BLaER1 treated with 17β-estradiol and CSF1 and Interleukin-3, amounts not matched to agents 10 nM and 100 nM (cell line): Measurements from ENCODE around the gene SOX3.

Experiments
- H3K27ac ChIP-seq, 11 experiments: shearing (Covaris generic); formaldehyde crosslinking; 2 replicates each; pipeline ENCODE4 v1.8.1; 2022
- H3K27me3 ChIP-seq, 11 experiments: shearing (Covaris generic); formaldehyde crosslinking; 2 replicates each; pipeline ENCODE4 v1.8.1; 2022
- H3K36me3 ChIP-seq, 11 experiments: shearing (Covaris generic); formaldehyde crosslinking; 2 replicates each; pipeline ENCODE4 v1.8.1; 2022
- H3K4me1 ChIP-seq, 10 experiments: shearing (Covaris generic); formaldehyde crosslinking; 2 replicates each; pipeline ENCODE4 v1.8.1; 2022
- H3K4me2 ChIP-seq, 11 experiments: shearing (Covaris generic); formaldehyde crosslinking; 2 replicates each; pipeline ENCODE4 v1.8.1; 2022
- H3K4me3 ChIP-seq, 10 experiments: shearing (Covaris generic); formaldehyde crosslinking; 2 replicates each; pipeline ENCODE4 v1.8.1; 2022
- H3K9ac ChIP-seq, 11 experiments: shearing (Covaris generic); formaldehyde crosslinking; 2 replicates each; pipeline ENCODE4 v1.8.1; 2022
- H3K9me3 ChIP-seq, 11 experiments: shearing (Covaris generic); formaldehyde crosslinking; replicated peaks in 1 of 11; 2 replicates each; pipeline ENCODE4 v1.8.1; 2022
- H4K20me1 ChIP-seq, 11 experiments: shearing (Covaris generic); formaldehyde crosslinking; 2 replicates each; pipeline ENCODE4 v1.8.1; 2022
- Cebpa-rat ChIP-seq, 11 experiments: shearing (Covaris generic); IDR thresholded peaks; 2 replicates each; pipeline ENCODE4 v1.8.1; 2022

SOX3 gene

DNA sequence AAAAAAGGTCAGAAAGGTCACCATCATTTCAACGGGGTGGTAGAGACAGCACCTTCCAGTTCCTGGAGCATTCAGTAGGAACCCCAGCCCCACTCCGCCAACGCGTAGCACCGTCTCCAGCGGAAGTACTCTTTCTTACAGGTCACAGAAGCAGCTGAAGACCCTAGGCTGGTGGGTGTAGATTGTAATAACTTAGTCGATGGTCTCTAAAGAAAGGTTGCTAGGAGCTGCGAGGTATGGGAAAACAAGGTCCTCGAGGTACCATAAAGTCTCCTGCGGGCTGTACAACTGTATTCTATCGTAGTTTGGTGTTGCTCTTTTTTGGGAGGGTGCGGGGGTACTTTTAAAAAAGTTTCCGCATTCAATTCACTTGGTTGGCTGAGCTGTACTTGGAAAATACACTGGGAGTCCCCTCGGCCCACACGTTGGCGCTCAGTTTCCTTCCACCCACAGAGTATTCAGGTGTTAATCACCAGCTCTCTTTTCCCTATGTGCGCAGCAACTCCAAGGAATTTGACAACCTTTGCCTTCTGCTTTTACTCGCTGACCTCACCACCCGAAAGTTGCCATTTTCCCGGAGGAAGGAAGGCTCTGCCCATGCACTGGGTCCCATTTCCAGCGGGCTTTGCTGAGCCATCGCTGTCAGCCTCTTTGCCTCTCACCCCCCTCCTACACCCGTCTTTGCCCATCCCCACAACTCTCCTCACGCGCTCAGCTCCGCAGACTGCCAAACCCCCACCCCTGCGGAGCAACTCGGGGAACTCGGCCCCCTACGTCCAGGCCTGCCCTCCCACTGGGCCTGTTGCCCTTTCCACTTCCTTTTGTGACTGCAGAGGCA, 4.8 kb upstream of the SOX3 start:
- peaks cover 37 to 72% (median 58%) of the 10 kb centered on the region in 11 experiments for H3K27me3 ChIP-seq
- no peak overlapping the region for H3K4me3 ChIP-seq
- H3K4me2 ChIP-seq, result no peak overlapping the region

DNA sequence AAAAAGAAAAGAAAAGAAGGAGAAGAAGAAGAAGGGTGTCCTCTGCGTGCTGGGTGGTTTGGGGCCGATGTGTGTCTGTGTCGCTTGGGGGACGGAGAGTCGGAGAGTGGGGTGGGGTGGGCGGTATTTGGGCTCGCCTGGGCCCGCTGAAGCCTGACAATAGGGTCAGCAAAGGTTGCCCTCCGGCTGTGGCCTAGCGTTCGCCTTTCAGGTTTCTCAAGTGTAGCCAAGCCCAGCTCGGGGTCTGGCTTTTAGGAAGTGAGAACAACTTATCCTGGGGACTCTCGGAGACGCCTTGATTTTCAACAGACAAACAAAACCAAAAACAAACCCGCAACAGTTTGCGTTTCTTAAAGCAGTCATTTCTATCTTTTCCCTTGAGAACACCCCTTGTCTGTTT, 4.1 kb upstream of the SOX3 start:
- H4K20me1 ChIP-seq, result 0 out of 22 replicates have a peak, but pooled peaks cover 0 to 8% (median 0%) of the 10 kb centered on the region in 11 experiments
- no peak overlapping the region for H3K4me2 ChIP-seq
- H3K4me3 ChIP-seq, result no peak overlapping the region
- H3K27me3 ChIP-seq, result peaks cover 30 to 65% (median 51%) of the 10 kb centered on the region in 11 experiments; a peak in 21 of 22 replicates
- no peaks in the 10 kb centered on the region for H3K4me1 ChIP-seq
- H3K27ac ChIP-seq, result no peak overlapping the region
- H3K9ac ChIP-seq, result no peak overlapping the region
- H3K36me3 ChIP-seq, result no peaks in the 10 kb centered on the region
- TF ChIP-seq Cebpa-rat (IDR thresholded peaks at IDR 0.05), result no peak
- H3K9me3 ChIP-seq, result peaks cover 44 to 74% (median 66%) of the 10 kb centered on the region in 11 experiments

More for the DNA sequence above, 4.8 kb upstream of the SOX3 start:
- H3K4me1 ChIP-seq, result no peaks in the 10 kb centered on the region
- TF ChIP-seq Cebpa-rat (IDR thresholded peaks at IDR 0.05), result no peak
- 0 out of 22 replicates have a peak, but pooled peaks cover 0 to 8% (median 0%) of the 10 kb centered on the region in 11 experiments for H4K20me1 ChIP-seq
- no peak overlapping the region for H3K9ac ChIP-seq
- no peak overlapping the region for H3K27ac ChIP-seq
- no peaks in the 10 kb centered on the region for H3K36me3 ChIP-seq
- H3K9me3 ChIP-seq, result peaks cover 37 to 67% (median 59%) of the 10 kb centered on the region in 11 experiments

DNA sequence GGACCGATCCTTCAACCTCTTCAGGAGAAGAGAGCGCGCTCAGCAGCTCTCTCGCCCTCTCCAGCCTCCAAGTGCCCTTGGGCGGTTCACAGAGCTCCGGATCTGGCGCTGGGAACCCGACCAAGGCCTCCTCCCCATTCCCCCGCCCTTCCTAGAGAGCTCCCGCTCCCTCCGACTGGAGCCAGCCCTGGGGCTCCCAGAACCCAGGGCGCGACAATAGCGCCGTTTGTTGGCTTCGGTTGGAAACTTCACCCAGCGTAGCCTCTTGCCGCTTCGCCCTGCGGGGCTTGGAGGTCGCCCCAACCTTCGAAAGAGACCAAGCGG, 3.1 kb upstream of the SOX3 start:
- Histone ChIP-seq H3K4me2 (no peak overlapping the region), H3K27me3 (peaks cover 20 to 54% (median 40%) of the 10 kb centered on the region in 11 experiments; a peak in 21 of 22 replicates), H3K4me3 (no peak overlapping the region), H3K9me3 (peaks cover 53 to 82% (median 75%) of the 10 kb centered on the region in 11 experiments), H3K27ac (no peak overlapping the region), H4K20me1 (0 out of 22 replicates have a peak, but pooled peaks cover 0 to 8% (median 0%) of the 10 kb centered on the region in 11 experiments), H3K36me3 (no peaks in the 10 kb centered on the region), H3K9ac (no peak overlapping the region), H3K4me1 (no peaks in the 10 kb centered on the region)
- TF ChIP-seq Cebpa-rat (IDR thresholded peaks at IDR 0.05), result no peak

DNA sequence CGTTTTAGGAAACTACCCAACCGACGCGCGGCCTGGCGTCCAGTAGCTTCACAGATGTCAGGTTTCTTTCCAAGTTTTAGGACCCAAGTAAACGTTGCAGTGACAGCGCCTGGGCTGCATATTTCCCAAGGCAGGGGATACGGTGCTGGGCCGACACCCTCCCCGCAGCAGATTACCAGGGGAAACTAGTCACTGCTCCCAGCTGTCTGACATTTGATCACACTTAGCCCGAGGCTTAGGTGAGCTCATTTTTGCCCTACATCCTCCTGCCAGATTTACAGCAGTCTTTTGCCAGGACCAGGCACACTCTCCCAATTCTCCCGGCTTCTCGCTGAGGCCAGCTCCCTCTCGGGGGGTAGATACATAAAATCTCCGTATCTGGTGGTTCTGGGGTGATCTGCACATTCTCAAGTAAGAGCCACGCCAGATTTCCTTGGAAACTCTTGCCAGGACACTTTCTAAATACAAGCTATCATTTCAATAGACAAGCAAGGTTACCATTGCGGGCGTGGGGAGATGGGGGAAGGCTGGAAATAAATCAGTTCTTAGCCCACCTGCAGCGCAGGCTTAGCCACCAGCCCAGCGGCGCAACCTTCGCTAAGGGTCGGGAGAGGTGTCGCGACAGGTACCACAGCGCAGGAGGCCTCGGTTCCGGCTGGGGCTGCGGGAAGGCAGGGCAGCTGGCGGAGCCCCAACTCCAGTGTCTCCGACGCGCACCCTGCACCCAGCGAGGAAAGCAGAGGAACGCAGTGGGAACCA, 2.5 kb upstream of the SOX3 start:
- H3K9me3 ChIP-seq, result peaks cover 58 to 88% (median 80%) of the 10 kb centered on the region in 11 experiments
- H3K27ac ChIP-seq, result no peak overlapping the region
- no peak overlapping the region for H3K9ac ChIP-seq
- H3K4me1 ChIP-seq, result no peaks in the 10 kb centered on the region
- H3K4me2 ChIP-seq, result no peak overlapping the region
- no peaks in the 10 kb centered on the region for H3K36me3 ChIP-seq
- 0 out of 22 replicates have a peak, but pooled peaks cover 0 to 8% (median 0%) of the 10 kb centered on the region in 11 experiments for H4K20me1 ChIP-seq
- no peak overlapping the region for H3K4me3 ChIP-seq
- peaks cover 15 to 51% (median 37%) of the 10 kb centered on the region in 11 experiments; a peak in 21 of 22 replicates for H3K27me3 ChIP-seq
- no peak for TF ChIP-seq Cebpa-rat (IDR thresholded peaks at IDR 0.05)

DNA sequence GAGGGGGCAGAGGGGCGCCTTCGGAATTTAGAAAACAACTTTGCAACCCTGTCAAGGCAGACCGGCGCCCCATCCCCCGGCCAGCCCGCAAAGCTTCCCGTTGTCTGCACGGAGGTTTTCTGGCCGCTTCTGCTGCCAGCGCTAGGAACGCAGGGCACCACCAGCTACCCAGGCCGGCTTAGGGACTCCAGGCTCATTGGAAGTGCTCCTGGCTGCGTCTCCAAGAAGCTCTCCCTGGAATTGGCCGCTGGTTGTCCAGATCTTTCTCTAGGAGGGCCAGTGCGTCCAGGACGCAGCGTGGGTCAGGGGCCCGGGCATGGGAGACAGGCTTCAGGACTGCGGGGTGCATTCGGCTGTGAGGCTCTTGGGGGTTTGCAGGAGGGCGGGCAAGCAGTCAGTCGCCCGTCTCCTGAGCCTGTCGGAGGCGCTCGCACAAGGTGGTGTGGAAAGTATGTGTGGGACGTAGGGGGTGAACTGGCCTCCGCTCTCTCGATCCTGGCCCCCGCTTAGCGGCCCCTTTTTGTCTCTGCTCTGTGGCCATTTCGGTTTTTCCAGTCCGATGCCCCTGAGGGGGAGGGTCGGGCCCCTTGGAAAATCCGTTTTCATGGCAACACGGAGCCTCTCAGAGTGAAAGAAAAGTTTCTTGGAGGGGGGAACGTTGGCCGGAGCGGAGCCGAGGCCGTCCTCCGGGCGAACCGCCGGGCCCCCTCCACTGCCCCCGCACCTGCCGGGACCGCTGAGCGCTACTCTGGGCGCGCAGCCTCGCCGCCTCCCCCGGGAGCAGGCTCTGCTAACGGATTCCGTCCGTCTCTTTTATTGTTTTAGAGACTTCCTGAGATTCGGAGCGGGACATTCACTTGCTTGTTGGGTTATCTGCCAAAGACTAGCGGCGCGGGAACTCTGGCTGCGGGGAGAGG, 810 bp upstream of the SOX3 start:
- Histone ChIP-seq H3K36me3 (no peaks in the 10 kb centered on the region), H3K4me1 (no peaks in the 10 kb centered on the region), H3K4me3 (no peak overlapping the region), H3K9ac (no peak overlapping the region), H3K27ac (no peak overlapping the region), H3K27me3 (peaks cover 8 to 48% (median 35%) of the 10 kb centered on the region in 11 experiments), H3K4me2 (no peak overlapping the region), H4K20me1 (0 out of 22 replicates have a peak, but pooled peaks cover 0 to 2% (median 0%) of the 10 kb centered on the region in 11 experiments), H3K9me3 (peaks cover 58 to 93% (median 82%) of the 10 kb centered on the region in 11 experiments)
- no peak for TF ChIP-seq Cebpa-rat (IDR thresholded peaks at IDR 0.05)

DNA sequence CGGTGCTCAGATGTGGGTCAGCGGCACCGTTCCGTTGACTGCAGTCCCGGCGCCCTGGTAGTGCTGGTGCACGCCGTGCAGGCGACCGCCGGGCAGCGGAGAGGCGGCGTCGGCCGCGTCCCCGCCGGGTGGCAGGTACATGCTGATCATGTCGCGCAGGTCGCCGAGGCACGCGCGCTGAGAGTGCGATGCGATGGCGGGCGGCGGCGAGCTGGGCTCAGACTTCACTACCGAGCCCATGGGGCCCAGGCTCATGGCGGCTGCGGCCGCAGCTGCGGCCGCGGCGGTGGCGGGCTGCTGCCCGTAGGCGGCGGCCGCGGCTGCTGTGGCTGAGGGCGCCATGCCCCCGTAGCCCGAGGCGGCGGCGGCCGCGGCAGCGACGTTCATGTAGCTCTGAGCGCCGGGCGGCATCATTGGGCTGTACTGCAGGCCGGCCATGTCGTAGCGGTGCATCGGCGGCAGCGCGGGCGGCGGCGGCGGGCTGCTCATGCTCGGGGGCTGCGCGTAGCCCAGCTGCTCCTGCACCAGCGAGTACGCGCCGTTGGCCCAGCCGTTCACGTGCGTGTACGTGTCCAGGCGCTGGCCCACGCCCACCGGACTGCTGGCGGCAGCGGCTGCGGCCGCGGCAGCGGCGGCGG, 1.0 kb downstream of the SOX3 start:
- Histone ChIP-seq H3K27ac (no peak overlapping the region), H3K4me2 (no peak overlapping the region), H3K27me3 (peaks cover 26 to 54% (median 39%) of the 10 kb centered on the region in 11 experiments), H4K20me1 (no peaks in the 10 kb centered on the region; a peak in 1 of 22 replicates), H3K4me1 (no peaks in the 10 kb centered on the region), H3K36me3 (no peaks in the 10 kb centered on the region), H3K9ac (no peak overlapping the region), H3K4me3 (no peak overlapping the region), H3K9me3 (peaks cover 58 to 77% (median 67%) of the 10 kb centered on the region in 11 experiments)
- TF ChIP-seq Cebpa-rat (IDR thresholded peaks at IDR 0.05), result no peak

DNA sequence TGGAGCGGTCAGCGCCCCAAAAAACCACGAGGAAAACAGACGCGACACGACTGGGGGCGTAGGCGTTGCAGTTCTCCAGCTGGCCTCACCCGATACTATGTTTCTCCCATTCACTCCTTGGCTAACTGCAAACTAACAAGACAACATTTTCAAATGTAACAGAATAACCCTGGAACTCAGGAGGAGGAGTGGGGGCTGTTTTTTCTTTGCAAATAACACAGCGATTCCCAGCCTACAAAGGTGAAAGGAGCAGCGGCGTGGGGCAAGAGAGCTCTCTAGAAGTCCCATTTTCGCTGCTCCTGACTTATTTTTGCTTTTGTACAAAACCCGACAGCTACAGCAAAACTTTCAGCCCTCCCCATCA, 1.6 kb downstream of the SOX3 start:
- Histone ChIP-seq H3K9me3 (peaks cover 56 to 72% (median 62%) of the 10 kb centered on the region in 11 experiments), H4K20me1 (no peaks in the 10 kb centered on the region; a peak in 1 of 22 replicates), H3K36me3 (no peaks in the 10 kb centered on the region), H3K4me1 (no peaks in the 10 kb centered on the region), H3K4me3 (no peak overlapping the region), H3K9ac (no peak overlapping the region), H3K27me3 (peaks cover 32 to 55% (median 45%) of the 10 kb centered on the region in 11 experiments), H3K27ac (no peak overlapping the region), H3K4me2 (no peak overlapping the region)
- TF ChIP-seq Cebpa-rat (IDR thresholded peaks at IDR 0.05), result no peak
